OCI-LY1 (cell line): ENCODE measurements around the gene LRRC4.

Experiments used
- EZH2 ChIP-seq: fragments of 200-600 bp; sonication (generic), shearing (Covaris generic); IDR thresholded peaks from 2 replicates; pipeline ENCODE4 v1.8.0; 2017; ENCODE audit warnings: borderline replicate concordance, mixed run types, mild to moderate bottlenecking, antibody characterized with exemption, low read length, moderate library complexity, mixed read lengths
- TF ChIP-seq, protein P1 (sequence below): fragments of 200-600 bp; sonication (generic), shearing (Covaris generic); IDR thresholded peaks from 2 replicates; pipeline ENCODE4 v1.5.1; 2017; ENCODE audit warnings: mild to moderate bottlenecking, antibody characterized with exemption, low read length, moderate library complexity, mixed read lengths

DNA sequence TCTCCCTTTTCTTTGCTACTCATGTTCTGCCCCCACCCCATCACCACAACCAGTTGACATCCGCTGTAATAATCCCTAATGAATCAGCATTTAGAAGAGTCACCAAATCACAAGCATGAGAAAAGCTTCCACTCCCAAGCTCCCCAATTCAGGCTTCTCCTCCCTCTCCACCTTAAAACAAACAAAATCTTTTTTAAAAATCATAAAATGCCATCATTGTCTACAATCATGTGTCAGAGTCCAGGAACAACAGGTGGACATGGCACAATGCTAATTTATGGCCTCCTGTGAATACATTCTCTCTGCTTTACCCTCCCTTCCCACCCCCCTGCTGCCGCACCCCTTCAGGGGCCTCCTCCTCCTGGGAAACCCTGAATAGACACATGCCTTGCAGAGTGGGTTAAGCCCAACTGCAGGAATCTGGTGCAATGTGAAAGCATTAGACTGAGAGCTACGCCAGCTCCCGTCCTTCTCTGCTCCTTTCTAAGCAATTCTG is 3.7 kb downstream of the LRRC4 start:
- TF ChIP-seq, protein P1, sequence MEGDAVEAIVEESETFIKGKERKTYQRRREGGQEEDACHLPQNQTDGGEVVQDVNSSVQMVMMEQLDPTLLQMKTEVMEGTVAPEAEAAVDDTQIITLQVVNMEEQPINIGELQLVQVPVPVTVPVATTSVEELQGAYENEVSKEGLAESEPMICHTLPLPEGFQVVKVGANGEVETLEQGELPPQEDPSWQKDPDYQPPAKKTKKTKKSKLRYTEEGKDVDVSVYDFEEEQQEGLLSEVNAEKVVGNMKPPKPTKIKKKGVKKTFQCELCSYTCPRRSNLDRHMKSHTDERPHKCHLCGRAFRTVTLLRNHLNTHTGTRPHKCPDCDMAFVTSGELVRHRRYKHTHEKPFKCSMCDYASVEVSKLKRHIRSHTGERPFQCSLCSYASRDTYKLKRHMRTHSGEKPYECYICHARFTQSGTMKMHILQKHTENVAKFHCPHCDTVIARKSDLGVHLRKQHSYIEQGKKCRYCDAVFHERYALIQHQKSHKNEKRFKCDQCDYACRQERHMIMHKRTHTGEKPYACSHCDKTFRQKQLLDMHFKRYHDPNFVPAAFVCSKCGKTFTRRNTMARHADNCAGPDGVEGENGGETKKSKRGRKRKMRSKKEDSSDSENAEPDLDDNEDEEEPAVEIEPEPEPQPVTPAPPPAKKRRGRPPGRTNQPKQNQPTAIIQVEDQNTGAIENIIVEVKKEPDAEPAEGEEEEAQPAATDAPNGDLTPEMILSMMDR = no peak
- no peak for TF ChIP-seq EZH2
